Parietal lobe (tissue), 2 donors: ENCODE results near the gene GNLY. TPM values are rescaled to one million over a fixed set of nuclear protein-coding genes. Genes with fewer than 3 reads are reported as not detected.

Source experiments
- small RNA-seq: library from RNA; depleted of rRNA; stranded (forward); fragments of <200 nt; gene quantifications from one replicate; pipeline ENCODE3, GENCODE V24; 2014; ENCODE audit warnings: low replicate concordance
- total RNA-seq: library from RNA; depleted of rRNA; stranded (reverse); fragments of >200 nt; gene quantifications from one replicate; pipeline ENCODE4 v1.2.3, GENCODE V29; 2014

GNLY gene
- total RNA-seq, result 0.31 TPM

GRCh38 chr2:85694052-85695025 is at the start of gene GNLY:
Gene GNLY, plus strand, starts transcription at chr2:85694358. Its CDS starts 61 bp downstream, at chr2:85694419.

DNA sequence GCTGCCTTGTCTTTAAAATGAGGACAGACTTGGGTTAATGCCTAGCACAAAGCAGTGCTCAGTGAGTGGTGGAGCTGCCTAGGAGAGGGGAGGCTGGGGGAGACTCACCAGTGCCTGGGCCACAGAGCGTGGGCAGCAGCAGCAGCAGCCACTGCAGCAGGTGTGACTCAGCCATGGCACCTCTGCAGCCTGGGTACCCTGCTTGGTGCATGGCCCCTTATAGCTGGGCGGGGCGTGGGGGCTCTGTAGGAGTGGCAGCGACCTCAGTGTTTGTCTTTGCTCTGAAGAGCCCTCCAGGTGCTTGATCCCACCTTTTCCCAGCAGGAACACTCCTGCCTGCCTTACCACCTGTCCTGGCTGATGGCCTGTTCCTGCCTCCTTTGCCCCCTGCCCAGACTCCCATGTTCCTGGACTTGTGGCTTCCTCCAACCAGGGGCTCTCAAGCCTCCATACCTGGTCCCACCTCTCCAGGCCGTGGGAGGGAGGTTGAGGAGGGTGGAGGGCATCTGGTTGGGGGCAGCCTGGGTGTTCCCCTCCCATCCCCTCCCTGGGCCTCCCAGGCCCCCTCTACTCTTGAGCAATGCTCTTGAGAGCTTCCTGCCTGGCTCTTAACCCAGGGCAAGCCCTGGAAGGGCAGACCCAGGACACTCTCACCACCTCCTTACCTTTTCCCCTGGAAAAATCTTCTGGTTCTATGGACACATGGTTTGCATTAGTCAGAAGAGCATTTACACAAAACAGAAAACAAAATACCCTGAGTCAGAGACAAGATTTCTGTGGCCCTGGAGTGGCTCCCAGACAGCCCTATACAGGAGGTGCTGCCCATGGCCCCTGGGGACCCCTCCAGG is 25.9 kb upstream of the GNLY start, which contains the start of gene SFTPB:
Gene SFTPB, minus strand, starts transcription at position 191 of the 848 bp plus-strand sequence. Its CDS starts 16 bp downstream, at position 175.

Small RNA genes within 50 kb of the gene (small RNA-seq; reads per million reads assigned to genes)
- 0.15 reads per million for gene RNU1-38P

Other genes with a start within 250 kb of the GNLY start
- gene MAT2A, start 155.2 kb upstream of the GNLY start, total RNA-seq, result 157 TPM
- 55.1 TPM for gene GGCX, start 132.9 kb upstream of the GNLY start, total RNA-seq
- gene VAMP8, start 116.8 kb upstream of the GNLY start, total RNA-seq, result 0.94 TPM
- not detected for gene VAMP5, start 109.9 kb upstream of the GNLY start, total RNA-seq
- 46.0 TPM for gene RNF181, start 98.6 kb upstream of the GNLY start, total RNA-seq
- gene TMEM150A, start 91.7 kb upstream of the GNLY start, total RNA-seq, result 6.6 TPM
- gene C2orf68, start 82.3 kb upstream of the GNLY start, total RNA-seq, result 35.4 TPM
- 45.1 TPM for gene USP39, start 78.2 kb upstream of the GNLY start, total RNA-seq
- not detected for gene SFTPB, start 26.2 kb upstream of the GNLY start, total RNA-seq
- 3.1 TPM for gene ATOH8, start 59.6 kb downstream of the GNLY start, total RNA-seq
- 38.2 TPM for gene ST3GAL5, start 194.6 kb downstream of the GNLY start, total RNA-seq